SK-N-SH treated with all-trans-retinoic acid at 6 μM for 48 hours (cell line): ENCODE measurements around the gene CPSF6.

Source experiments
- BACH2 ChIP-seq: fragments of 250-450 bp; sonication (Bioruptor Pico); IDR thresholded peaks from 2 replicates; pipeline ENCODE4 v1.9.0; 2021; ENCODE audit warnings: mild to moderate bottlenecking, borderline replicate concordance
- CSDC2 ChIP-seq: fragments of 250-450 bp; sonication (Bioruptor Pico); IDR thresholded peaks from 2 replicates; pipeline ENCODE4 v1.5.0; 2020; ENCODE audit warnings: mild to moderate bottlenecking, moderate library complexity
- OSR1 ChIP-seq: fragments of 250-450 bp; sonication (Bioruptor Pico); IDR thresholded peaks from 2 replicates; pipeline ENCODE4 v1.8.0; 2022; ENCODE audit warnings: moderate library complexity, mild to moderate bottlenecking, inconsistent platforms
- PPARA ChIP-seq: fragments of 250-450 bp; sonication (Bioruptor Pico); IDR thresholded peaks from 2 replicates; pipeline ENCODE4 v1.5.0; 2020; ENCODE audit warnings: mild to moderate bottlenecking, borderline replicate concordance
- TOX ChIP-seq: fragments of 250-450 bp; sonication (Bioruptor Pico); IDR thresholded peaks from 2 replicates; pipeline ENCODE4 v1.8.0; 2021; ENCODE audit warnings: mild to moderate bottlenecking, moderate library complexity, borderline replicate concordance
- TF ChIP-seq, protein P1 (sequence below): fragments of 250-450 bp; sonication (Bioruptor Pico); IDR thresholded peaks from 2 replicates; pipeline ENCODE4 v1.8.0; 2020; ENCODE audit warnings: mild to moderate bottlenecking, moderate library complexity, borderline replicate concordance
- TF ChIP-seq, protein P2 (sequence below): fragments of 250-450 bp; sonication (Bioruptor Pico); IDR thresholded peaks from 2 replicates; pipeline ENCODE4 v1.5.1; 2020; ENCODE audit warnings: low read depth, mild to moderate bottlenecking, moderate library complexity

DNA sequence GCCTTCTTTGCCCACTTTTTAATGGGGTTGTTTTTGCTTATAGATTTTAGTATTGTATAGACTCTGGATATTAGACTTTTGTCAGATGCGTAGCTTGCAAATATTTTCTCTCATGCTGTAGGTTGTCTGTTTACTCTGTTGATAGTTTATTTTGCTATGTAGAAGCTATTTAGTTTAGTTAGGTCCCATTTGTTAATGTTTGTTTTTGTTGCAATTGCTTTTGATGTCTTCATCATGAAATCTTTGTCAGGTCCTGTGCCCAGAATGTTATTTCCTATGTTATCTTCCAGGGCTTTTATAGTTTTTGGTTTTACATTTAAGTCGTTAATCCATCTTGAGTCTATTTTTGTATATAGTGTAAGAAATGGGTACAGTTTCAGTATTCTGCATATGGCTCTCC lies 78.9 kb downstream of the CPSF6 start:
- TF ChIP-seq BACH2 (CRISPR knock-in tag) (no peak), CSDC2 (CRISPR knock-in tag) (no peak), OSR1 (CRISPR knock-in tag) (no peak), TOX (CRISPR knock-in tag) (no peak), PPARA (CRISPR knock-in tag) (no peak)
- TF ChIP-seq, protein P1, sequence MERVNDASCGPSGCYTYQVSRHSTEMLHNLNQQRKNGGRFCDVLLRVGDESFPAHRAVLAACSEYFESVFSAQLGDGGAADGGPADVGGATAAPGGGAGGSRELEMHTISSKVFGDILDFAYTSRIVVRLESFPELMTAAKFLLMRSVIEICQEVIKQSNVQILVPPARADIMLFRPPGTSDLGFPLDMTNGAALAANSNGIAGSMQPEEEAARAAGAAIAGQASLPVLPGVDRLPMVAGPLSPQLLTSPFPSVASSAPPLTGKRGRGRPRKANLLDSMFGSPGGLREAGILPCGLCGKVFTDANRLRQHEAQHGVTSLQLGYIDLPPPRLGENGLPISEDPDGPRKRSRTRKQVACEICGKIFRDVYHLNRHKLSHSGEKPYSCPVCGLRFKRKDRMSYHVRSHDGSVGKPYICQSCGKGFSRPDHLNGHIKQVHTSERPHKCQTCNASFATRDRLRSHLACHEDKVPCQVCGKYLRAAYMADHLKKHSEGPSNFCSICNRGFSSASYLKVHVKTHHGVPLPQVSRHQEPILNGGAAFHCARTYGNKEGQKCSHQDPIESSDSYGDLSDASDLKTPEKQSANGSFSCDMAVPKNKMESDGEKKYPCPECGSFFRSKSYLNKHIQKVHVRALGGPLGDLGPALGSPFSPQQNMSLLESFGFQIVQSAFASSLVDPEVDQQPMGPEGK (CRISPR knock-in tag), result no peak
- TF ChIP-seq, protein P2, sequence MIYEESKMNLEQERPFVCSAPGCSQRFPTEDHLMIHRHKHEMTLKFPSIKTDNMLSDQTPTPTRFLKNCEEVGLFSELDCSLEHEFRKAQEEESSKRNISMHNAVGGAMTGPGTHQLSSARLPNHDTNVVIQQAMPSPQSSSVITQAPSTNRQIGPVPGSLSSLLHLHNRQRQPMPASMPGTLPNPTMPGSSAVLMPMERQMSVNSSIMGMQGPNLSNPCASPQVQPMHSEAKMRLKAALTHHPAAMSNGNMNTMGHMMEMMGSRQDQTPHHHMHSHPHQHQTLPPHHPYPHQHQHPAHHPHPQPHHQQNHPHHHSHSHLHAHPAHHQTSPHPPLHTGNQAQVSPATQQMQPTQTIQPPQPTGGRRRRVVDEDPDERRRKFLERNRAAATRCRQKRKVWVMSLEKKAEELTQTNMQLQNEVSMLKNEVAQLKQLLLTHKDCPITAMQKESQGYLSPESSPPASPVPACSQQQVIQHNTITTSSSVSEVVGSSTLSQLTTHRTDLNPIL, result no peak
